ENCODE data around the gene SGCB.
A peak's percentile ranks its signal among the peaks of the same experiment; 100 is the strongest.

The SGCB gene

DNA sequence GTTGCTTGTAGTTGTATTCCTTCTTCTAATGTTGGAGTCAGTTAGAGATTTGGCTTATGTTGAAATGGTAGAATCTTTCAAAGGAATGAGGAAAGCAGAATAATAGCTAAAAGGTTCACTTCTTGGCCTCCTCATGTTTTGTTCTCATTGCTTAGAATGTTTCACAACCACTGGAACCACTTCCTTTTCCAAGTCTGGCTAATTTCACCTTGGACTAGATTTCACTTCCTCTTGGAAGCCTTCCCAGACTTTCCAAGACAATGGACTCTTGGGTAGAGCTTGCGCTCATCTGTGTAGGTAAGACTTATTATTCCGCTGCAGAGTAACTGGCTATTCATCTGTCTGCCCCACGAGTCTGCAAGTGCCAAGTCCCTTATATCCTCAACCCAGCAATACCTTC lies 21.3 kb upstream of the SGCB start:
- no peak overlapping the region for H3K4me3 ChIP-seq (ENCODE audit: low read depth, low read length)
- TF ChIP-seq, protein P1, sequence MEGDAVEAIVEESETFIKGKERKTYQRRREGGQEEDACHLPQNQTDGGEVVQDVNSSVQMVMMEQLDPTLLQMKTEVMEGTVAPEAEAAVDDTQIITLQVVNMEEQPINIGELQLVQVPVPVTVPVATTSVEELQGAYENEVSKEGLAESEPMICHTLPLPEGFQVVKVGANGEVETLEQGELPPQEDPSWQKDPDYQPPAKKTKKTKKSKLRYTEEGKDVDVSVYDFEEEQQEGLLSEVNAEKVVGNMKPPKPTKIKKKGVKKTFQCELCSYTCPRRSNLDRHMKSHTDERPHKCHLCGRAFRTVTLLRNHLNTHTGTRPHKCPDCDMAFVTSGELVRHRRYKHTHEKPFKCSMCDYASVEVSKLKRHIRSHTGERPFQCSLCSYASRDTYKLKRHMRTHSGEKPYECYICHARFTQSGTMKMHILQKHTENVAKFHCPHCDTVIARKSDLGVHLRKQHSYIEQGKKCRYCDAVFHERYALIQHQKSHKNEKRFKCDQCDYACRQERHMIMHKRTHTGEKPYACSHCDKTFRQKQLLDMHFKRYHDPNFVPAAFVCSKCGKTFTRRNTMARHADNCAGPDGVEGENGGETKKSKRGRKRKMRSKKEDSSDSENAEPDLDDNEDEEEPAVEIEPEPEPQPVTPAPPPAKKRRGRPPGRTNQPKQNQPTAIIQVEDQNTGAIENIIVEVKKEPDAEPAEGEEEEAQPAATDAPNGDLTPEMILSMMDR (IDR thresholded peaks at IDR 0.05; ENCODE audit: low read depth, low read length, missing control alignments) = no peak
- DNase-seq (ENCODE audit: low read depth) = no peak

DNA sequence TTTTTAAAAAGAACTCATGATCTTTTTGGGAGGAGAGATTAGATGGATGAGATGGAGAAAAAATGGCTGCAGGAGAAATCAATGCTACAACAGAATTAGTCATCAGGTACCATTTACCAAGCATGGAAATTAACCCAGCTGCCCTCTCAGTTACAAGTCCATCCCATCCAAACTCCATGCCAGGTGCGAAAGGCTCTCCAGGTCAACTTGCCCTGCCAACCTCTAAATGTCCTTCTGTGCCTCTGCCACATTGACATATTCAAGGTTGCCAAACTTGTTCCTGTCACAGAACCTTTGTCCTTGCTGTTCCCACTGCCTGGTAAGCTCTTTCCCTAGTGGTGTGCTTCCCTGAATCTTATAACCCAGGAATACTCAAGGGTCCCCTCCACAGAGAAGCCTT lies 20.2 kb upstream of the SGCB start:
- TF ChIP-seq, protein P1 (IDR thresholded peaks at IDR 0.05; ENCODE audit: low read depth, low read length, missing control alignments) = no peak
- H3K4me3 ChIP-seq (ENCODE audit: low read depth, low read length) = no peak overlapping the region
- no peak for DNase-seq (ENCODE audit: low read depth)

DNA sequence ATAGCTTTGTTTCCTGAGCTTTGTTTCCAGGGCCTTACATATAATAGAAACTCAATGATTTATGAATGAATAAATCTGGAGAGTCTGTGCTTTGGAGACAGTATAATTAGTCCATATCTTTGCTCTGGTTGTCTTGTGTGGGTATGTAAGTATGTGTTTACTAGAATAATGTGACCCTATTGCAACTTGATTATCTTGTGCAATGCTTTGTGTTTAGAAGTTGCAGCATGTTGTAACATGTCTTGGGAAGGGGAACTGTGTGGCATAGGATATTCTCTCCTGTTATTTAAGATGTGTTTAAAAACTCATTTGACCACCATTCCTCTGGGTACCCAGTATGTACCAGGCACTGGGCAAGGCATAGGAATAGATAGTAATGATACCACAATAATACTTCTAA lies 19.1 kb upstream of the SGCB start:
- no peak overlapping the region for H3K4me3 ChIP-seq (ENCODE audit: low read depth, low read length)
- TF ChIP-seq, protein P1 (IDR thresholded peaks at IDR 0.05; ENCODE audit: low read depth, low read length, missing control alignments) = no peak
- no peak for DNase-seq (ENCODE audit: low read depth)

DNA sequence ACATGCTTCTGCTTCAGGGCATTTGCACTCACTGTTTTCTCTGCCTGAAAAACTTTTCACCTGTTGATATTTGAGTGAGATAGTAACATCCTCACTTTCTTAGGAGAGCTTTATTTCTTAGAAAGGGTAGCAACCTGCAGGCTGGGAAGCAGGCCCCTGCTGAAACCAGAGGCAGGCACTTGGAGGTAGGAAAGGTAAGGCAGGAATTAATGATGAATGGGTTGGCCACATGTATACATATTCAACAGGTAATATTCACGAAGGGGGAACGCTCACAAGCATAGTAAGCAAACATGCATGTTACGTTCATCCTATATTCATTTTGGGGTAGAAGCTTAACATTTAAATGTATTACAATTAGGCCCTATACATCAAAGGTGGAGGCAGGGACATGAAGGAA lies 16.2 kb upstream of the SGCB start:
- TF ChIP-seq, protein P1 (IDR thresholded peaks at IDR 0.05; ENCODE audit: low read depth, low read length, missing control alignments) = no peak
- no peak for DNase-seq (ENCODE audit: low read depth)
- no peak overlapping the region for H3K4me3 ChIP-seq (ENCODE audit: low read depth, low read length)

- peak; percentile 16 for DNase-seq (ENCODE audit: low read depth)
- H3K4me3 ChIP-seq (ENCODE audit: low read depth, low read length) = peak overlapping the region; percentile 58
- TF ChIP-seq, protein P1 (IDR thresholded peaks at IDR 0.05; ENCODE audit: low read depth, low read length, missing control alignments) = no peak
Observed at GRCh38 chr4:52052475-52052780, 14.3 kb upstream of the SGCB start.

DNA sequence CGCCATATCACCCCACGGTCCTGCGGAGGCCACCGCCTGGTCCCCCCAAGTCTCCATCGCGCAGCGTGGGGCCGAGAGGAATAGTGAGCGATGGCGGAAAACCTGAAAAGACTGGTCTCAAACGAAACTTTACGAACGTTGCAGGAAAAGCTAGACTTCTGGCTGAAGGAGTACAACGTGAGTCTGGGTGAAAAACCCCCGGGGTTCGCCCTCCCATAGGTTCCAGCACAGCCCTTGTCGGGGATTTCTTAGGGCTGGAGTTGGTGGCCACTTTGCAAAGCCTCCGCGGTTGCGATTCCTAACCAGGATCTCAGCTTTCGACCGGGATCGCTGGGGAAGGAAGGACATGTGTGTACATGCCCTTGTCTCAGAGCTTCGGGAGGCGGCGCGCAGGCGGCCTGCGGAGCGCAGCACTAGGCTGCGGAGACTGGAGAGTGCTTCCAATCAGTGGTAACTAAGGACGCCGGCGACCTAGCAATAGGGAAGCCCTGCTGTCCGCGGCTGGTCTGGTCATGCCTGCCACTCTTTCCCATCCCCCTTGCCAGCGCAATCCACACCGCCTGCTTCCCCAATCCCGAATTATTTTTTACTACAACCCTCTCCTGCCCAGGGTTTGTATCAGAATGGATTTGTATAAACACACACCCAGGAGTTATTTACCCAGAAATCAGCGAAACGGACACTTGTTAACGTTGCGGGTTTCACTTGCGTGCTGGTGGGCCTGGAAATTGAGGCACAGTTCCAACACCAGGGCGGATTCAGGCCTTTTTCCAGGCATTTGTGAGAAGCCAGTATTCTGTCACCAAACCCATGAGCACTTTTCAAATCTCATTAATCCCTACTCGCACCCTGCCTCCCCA lies 13.7 kb upstream of the SGCB start:
- no peak for DNase-seq (ENCODE audit: low read depth)
- H3K4me3 ChIP-seq (ENCODE audit: low read depth, low read length) = peak overlapping the region; percentile 58
- TF ChIP-seq, protein P1 (IDR thresholded peaks at IDR 0.05; ENCODE audit: low read depth, low read length, missing control alignments) = no peak

GRCh38 chr4:52051213-52051614 lies 13.1 kb upstream of the SGCB start, which contains the start of gene SPATA18:
SPATA18 (plus strand) TSS chr4:52051304; CDS start chr4:52051705, 401 bp downstream.
- peak within 1 kb of the TSS; percentile 58 for H3K4me3 ChIP-seq (ENCODE audit: low read depth, low read length)
- DNase-seq (ENCODE audit: low read depth) = no peak
- TF ChIP-seq, protein P1 (IDR thresholded peaks at IDR 0.05; ENCODE audit: low read depth, low read length, missing control alignments) = no peak
